ENCODE results near the gene ANGPTL4. TPM values are rescaled to one million over a fixed set of nuclear protein-coding genes. Genes with fewer than 3 reads are reported as not detected.

ANGPTL4 gene
- total and polyA plus RNA-seq, 7 donors: 10.7 to 235 (median 42.5) TPM

DNA sequence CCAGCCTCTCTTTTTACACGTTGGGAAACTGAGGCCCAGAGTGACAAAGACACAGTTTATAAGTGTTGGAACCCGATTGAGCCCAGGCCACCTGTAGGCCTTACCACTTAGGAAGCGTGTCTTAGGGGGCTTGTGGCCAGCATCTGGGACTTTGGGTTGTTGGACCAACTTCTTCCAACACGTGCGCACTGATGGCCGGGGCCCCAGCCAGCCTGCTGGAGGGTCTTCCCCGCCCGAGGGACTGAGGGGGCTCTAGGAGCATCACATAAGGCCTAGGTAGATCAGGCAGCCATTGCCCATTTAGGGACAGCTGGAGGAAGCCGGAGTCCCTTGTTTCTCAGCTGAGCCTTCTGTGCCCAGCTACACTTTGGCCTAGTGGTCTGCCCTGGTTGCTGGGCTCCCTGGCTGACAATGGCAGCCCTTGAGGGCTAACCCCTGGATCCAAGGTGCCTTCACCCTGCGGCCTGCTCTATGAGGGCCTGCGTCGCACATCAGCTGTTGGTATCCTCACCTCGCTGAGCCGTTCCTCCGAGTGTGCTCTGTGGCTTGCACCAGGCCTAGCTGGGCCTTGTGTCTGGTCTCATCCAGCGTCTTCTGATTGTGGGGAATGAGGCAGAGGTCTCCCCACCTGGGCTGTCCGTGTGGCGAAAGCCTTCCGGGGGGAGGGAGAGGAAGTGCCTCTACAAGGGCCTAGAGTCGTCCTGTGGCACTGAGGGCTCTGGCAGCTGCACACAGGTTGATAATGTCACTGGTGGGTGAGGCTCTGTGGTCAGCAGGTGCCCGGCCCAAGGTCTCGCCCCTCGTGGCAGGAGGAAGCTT lies 27.5 kb downstream of the ANGPTL4 start:
- Histone ChIP-seq H3K36me3 (ENCODE audit: insufficient read depth in 1 of 2, low read depth in 1 of 2) (no peaks in the 10 kb centered on the region), H3K4me1 (peaks cover 49% of the 10 kb centered on the region), H3K4me3 (peak overlapping the region; percentile 47), H3K27me3 (ENCODE audit: insufficient read depth in 3 of 3, low read length in 2 of 3) (no peaks in the 10 kb centered on the region), H3K9me3 (no peaks in the 10 kb centered on the region), H3K27ac (peak overlapping the region; percentile 89)
- no peak for ATAC-seq
- intact Hi-C loops (cut with DNase I): loop anchor here (2.0 kb wide), 1 partner anchor 29 kb away; no protein-coding TSS in a partner anchor
- WGBS, 3 donors: 50 to 63% (median 52%) methylated on average over 23 of the region's 23 CpGs
- DNase-seq: peak; percentile 38 to 60
- TF ChIP-seq, protein P1, sequence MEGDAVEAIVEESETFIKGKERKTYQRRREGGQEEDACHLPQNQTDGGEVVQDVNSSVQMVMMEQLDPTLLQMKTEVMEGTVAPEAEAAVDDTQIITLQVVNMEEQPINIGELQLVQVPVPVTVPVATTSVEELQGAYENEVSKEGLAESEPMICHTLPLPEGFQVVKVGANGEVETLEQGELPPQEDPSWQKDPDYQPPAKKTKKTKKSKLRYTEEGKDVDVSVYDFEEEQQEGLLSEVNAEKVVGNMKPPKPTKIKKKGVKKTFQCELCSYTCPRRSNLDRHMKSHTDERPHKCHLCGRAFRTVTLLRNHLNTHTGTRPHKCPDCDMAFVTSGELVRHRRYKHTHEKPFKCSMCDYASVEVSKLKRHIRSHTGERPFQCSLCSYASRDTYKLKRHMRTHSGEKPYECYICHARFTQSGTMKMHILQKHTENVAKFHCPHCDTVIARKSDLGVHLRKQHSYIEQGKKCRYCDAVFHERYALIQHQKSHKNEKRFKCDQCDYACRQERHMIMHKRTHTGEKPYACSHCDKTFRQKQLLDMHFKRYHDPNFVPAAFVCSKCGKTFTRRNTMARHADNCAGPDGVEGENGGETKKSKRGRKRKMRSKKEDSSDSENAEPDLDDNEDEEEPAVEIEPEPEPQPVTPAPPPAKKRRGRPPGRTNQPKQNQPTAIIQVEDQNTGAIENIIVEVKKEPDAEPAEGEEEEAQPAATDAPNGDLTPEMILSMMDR (IDR thresholded peaks at IDR 0.05): no peak

DNA sequence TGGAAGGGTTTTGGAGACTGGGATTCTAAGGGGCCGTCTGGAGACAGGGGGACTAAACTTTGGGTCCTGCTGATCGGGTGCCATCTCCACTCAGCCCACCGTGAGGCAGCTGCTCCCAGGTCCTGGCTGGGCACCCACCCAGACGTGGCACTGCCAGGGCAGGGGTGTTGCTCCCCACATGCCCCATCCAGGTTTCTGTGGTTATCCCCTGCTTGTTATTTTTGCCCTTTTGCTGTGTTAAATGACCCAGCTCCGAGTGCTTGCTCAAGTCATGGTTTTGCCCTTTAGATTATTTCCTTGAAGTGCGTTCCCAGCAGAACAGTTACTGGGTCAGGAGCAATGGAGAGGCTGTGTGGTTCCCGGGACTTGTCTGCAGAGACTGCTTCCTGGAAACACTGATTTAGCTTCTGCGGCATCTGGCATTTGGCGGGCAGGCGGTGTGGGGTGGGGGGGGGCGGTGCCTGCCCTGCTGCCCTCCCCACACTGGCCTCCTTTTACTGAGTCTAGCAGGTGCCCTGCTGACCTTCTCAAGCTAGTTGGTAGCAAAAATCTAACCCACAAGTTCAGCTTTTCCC lies 28.1 kb downstream of the ANGPTL4 start:
- peak overlapping the region; percentile 89 for H3K27ac ChIP-seq
- intact Hi-C loops (cut with DNase I): no loop called here
- TF ChIP-seq, protein P1 (IDR thresholded peaks at IDR 0.05): no peak
- H3K27me3 ChIP-seq (ENCODE audit: insufficient read depth in 3 of 3, low read length in 2 of 3): no peaks in the 10 kb centered on the region
- DNase-seq (peak; percentile 53 to 70), ATAC-seq (peak; percentile 22 to 43 (median 37))
- H3K4me1 ChIP-seq: peaks cover 53% of the 10 kb centered on the region
- 7 to 12% (median 7%) methylated on average over 11 of the region's 11 CpGs for WGBS, 3 donors
- peak overlapping the region; percentile 47 for H3K4me3 ChIP-seq
- no peaks in the 10 kb centered on the region for H3K36me3 ChIP-seq (ENCODE audit: insufficient read depth in 1 of 2, low read depth in 1 of 2)
- no peaks in the 10 kb centered on the region for H3K9me3 ChIP-seq

- intact Hi-C loops (cut with DNase I): no loop called here
- Histone ChIP-seq H3K9me3 (no peaks in the 10 kb centered on the region), H3K27me3 (ENCODE audit: insufficient read depth in 3 of 3, low read length in 2 of 3) (no peaks in the 10 kb centered on the region), H3K36me3 (ENCODE audit: insufficient read depth in 1 of 2, low read depth in 1 of 2) (no peaks in the 10 kb centered on the region), H3K4me3 (peak overlapping the region; percentile 47), H3K4me1 (peaks cover 62% of the 10 kb centered on the region), H3K27ac (peak overlapping the region; percentile 89)
- TF ChIP-seq, protein P1 (IDR thresholded peaks at IDR 0.05): no peak
- DNase-seq (peak in 1 of 2 donors; percentile 48), ATAC-seq (no peak)
- 46 to 66% (median 53%) methylated on average over 8 of the region's 8 CpGs for WGBS, 3 donors
These were observed 29.4 kb downstream of the ANGPTL4 start for GRCh38 chr19:8393192-8393870.

DNA sequence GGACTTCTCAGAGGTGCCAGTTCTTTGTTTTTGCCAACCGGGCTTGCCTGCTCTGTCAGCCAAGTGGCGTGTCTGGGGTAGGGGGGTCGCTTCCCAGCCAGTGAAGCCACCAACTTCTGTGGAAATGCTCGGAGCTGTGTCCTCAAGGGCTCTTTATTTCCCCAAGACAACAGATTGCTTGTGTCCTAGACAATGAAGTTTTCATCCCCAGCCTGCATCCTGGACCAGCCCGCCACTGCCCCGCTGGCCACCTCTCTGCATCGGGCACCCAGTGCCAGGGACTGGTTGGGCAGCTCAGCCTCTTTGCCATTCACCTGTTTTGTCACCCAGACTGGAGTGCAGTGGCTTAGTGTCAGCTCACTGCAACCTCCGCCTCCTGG lies 29.9 kb downstream of the ANGPTL4 start:
- no peaks in the 10 kb centered on the region for H3K9me3 ChIP-seq
- H3K4me3 ChIP-seq: no peak overlapping the region
- no peaks in the 10 kb centered on the region for H3K36me3 ChIP-seq (ENCODE audit: insufficient read depth in 1 of 2, low read depth in 1 of 2)
- H3K4me1 ChIP-seq: peaks cover 62% of the 10 kb centered on the region
- intact Hi-C loops (cut with DNase I): loop anchor here in 1 of 2 donors (2.0 kb wide), 1 partner anchor 37 kb away; no protein-coding TSS in a partner anchor
- H3K27me3 ChIP-seq (ENCODE audit: insufficient read depth in 3 of 3, low read length in 2 of 3): no peaks in the 10 kb centered on the region
- ATAC-seq: no peak
- H3K27ac ChIP-seq: peak overlapping the region; percentile 89
- DNase-seq: peak in 1 of 2 donors; percentile 58
- TF ChIP-seq, protein P1 (IDR thresholded peaks at IDR 0.05): no peak
- WGBS, 3 donors: 31 to 59% (median 40%) methylated on average over 8 of the region's 8 CpGs
